T-helper 2 cell treated with Interferon-gamma antibody and Interleukin-4, amounts not matched to agents 5 μg/mL and 100 μg/mL, for 36 hours (primary cell): Measurements from ENCODE around the gene RASGRP4.

Experiments used
- DNase-seq: peaks from one replicate; pipeline ENCODE4 v3.0.0; 2021; ENCODE audit warnings: low spot score
- H3K27ac Mint-ChIP-seq: one replicate; pipeline ENCODE4 v1.8.0; 2021; ENCODE audit warnings: mild to moderate bottlenecking, mixed read lengths
- H3K27me3 Mint-ChIP-seq: one replicate; pipeline ENCODE4 v1.8.0; 2021; ENCODE audit warnings: low read depth, mixed read lengths
- H3K36me3 Mint-ChIP-seq: one replicate; pipeline ENCODE4 v1.8.0; 2021; ENCODE audit warnings: low read depth, mixed read lengths
- H3K4me1 Mint-ChIP-seq: one replicate; pipeline ENCODE4 v1.8.0; 2021; ENCODE audit warnings: low read depth, mixed read lengths
- H3K4me3 Mint-ChIP-seq: one replicate; pipeline ENCODE4 v1.8.0; 2022; ENCODE audit warnings: mild to moderate bottlenecking, moderate library complexity, mixed read lengths
- H3K9me3 Mint-ChIP-seq: one replicate; pipeline ENCODE4 v1.8.0; 2021; ENCODE audit warnings: mixed read lengths

Gene RASGRP4

GRCh38 chr19:38400361-38400760 lies 25.7 kb downstream of the RASGRP4 start:
- Mint-ChIP-seq H3K27ac (peak overlapping the region; percentile 65), H3K27me3 (peaks cover 5% of the 10 kb centered on the region), H3K4me1 (peaks cover 19% of the 10 kb centered on the region), H3K9me3 (no peaks in the 10 kb centered on the region), H3K36me3 (peaks cover 8% of the 10 kb centered on the region), H3K4me3 (no peak overlapping the region)
- DNase-seq: no peak

- Mint-ChIP-seq H3K27me3 (peaks cover 5% of the 10 kb centered on the region), H3K9me3 (no peaks in the 10 kb centered on the region), H3K4me3 (no peak overlapping the region), H3K36me3 (peaks cover 5% of the 10 kb centered on the region), H3K27ac (peak overlapping the region; percentile 15), H3K4me1 (peaks cover 21% of the 10 kb centered on the region)
- DNase-seq: no peak
Measured at GRCh38 chr19:38399537-38399936, 26.5 kb downstream of the RASGRP4 start.

- no peaks in the 10 kb centered on the region for H3K9me3 Mint-ChIP-seq
- peaks cover 23% of the 10 kb centered on the region for H3K4me1 Mint-ChIP-seq
- no peak overlapping the region for H3K4me3 Mint-ChIP-seq
- no peak for DNase-seq
- no peak overlapping the region for H3K27ac Mint-ChIP-seq
- H3K36me3 Mint-ChIP-seq: peaks cover 5% of the 10 kb centered on the region
- peaks cover 6% of the 10 kb centered on the region for H3K27me3 Mint-ChIP-seq
Measured at GRCh38 chr19:38399081-38399480, 26.9 kb downstream of the RASGRP4 start.

GRCh38 chr19:38395381-38396114 lies 30.5 kb downstream of the RASGRP4 start:
- DNase-seq: peak; percentile 53
- Mint-ChIP-seq H3K9me3 (no peaks in the 10 kb centered on the region), H3K27me3 (peaks cover 24% of the 10 kb centered on the region), H3K4me1 (peaks cover 21% of the 10 kb centered on the region), H3K4me3 (peak overlapping the region; percentile 81), H3K27ac (peak overlapping the region; percentile 84), H3K36me3 (peaks cover 5% of the 10 kb centered on the region)

GRCh38 chr19:38394488-38394887 lies 31.5 kb downstream of the RASGRP4 start:
- peak overlapping the region; percentile 83 for H3K4me3 Mint-ChIP-seq
- peak; percentile 78 for DNase-seq
- H3K27me3 Mint-ChIP-seq: peaks cover 29% of the 10 kb centered on the region
- peak overlapping the region; percentile 84 for H3K27ac Mint-ChIP-seq
- peaks cover 22% of the 10 kb centered on the region for H3K4me1 Mint-ChIP-seq
- H3K36me3 Mint-ChIP-seq: peaks cover 5% of the 10 kb centered on the region
- no peaks in the 10 kb centered on the region for H3K9me3 Mint-ChIP-seq

- peak; percentile 45 for DNase-seq
- H3K36me3 Mint-ChIP-seq: peaks cover 5% of the 10 kb centered on the region
- H3K4me1 Mint-ChIP-seq: peaks cover 28% of the 10 kb centered on the region
- peaks cover 33% of the 10 kb centered on the region for H3K27me3 Mint-ChIP-seq
- no peaks in the 10 kb centered on the region for H3K9me3 Mint-ChIP-seq
- H3K27ac Mint-ChIP-seq: no peak overlapping the region
- H3K4me3 Mint-ChIP-seq: no peak overlapping the region
Measured at GRCh38 chr19:38392707-38393308, 33.2 kb downstream of the RASGRP4 start.

GRCh38 chr19:38391911-38392464 lies 34.0 kb downstream of the RASGRP4 start:
- H3K27me3 Mint-ChIP-seq: peaks cover 31% of the 10 kb centered on the region
- H3K27ac Mint-ChIP-seq: no peak overlapping the region
- DNase-seq: no peak
- peaks cover 5% of the 10 kb centered on the region for H3K36me3 Mint-ChIP-seq
- H3K4me3 Mint-ChIP-seq: no peak overlapping the region
- H3K4me1 Mint-ChIP-seq: peaks cover 31% of the 10 kb centered on the region
- H3K9me3 Mint-ChIP-seq: no peaks in the 10 kb centered on the region

- peaks cover 31% of the 10 kb centered on the region for H3K27me3 Mint-ChIP-seq
- peaks cover 25% of the 10 kb centered on the region for H3K4me1 Mint-ChIP-seq
- DNase-seq: no peak
- H3K4me3 Mint-ChIP-seq: peak overlapping the region; percentile 13
- H3K27ac Mint-ChIP-seq: no peak overlapping the region
- H3K36me3 Mint-ChIP-seq: peaks cover 4% of the 10 kb centered on the region
- no peaks in the 10 kb centered on the region for H3K9me3 Mint-ChIP-seq
Measured at GRCh38 chr19:38389957-38390924, 35.8 kb downstream of the RASGRP4 start.

- no peaks in the 10 kb centered on the region for H3K9me3 Mint-ChIP-seq
- H3K4me3 Mint-ChIP-seq: peak overlapping the region; percentile 49
- no peak overlapping the region for H3K27ac Mint-ChIP-seq
- peaks cover 13% of the 10 kb centered on the region for H3K36me3 Mint-ChIP-seq
- H3K27me3 Mint-ChIP-seq: peaks cover 31% of the 10 kb centered on the region
- H3K4me1 Mint-ChIP-seq: peaks cover 20% of the 10 kb centered on the region
- no peak for DNase-seq
Measured at GRCh38 chr19:38389101-38389925, 36.7 kb downstream of the RASGRP4 start.

- no peak for DNase-seq
- Mint-ChIP-seq H3K36me3 (peaks cover 18% of the 10 kb centered on the region), H3K27ac (peak within 1 kb of the TSS; percentile 90), H3K4me3 (peak within 1 kb of the TSS; percentile 89), H3K9me3 (no peaks in the 10 kb centered on the region), H3K4me1 (peaks cover 15% of the 10 kb centered on the region), H3K27me3 (peaks cover 27% of the 10 kb centered on the region)
Measured at GRCh38 chr19:38388349-38389100, 37.5 kb downstream of the RASGRP4 start, which contains the start of gene SPRED3. Gene SPRED3 (plus strand): TSS chr19:38388697. CDS start chr19:38390303, 1,606 bp downstream.

GRCh38 chr19:38387550-38388348 lies 38.3 kb downstream of the RASGRP4 start, which contains the start of gene GGN:
Gene GGN (minus strand): TSS chr19:38388034. CDS start chr19:38387261, 773 bp downstream.
- Mint-ChIP-seq H3K27ac (peak within 1 kb of the TSS; percentile 90), H3K4me3 (peak within 1 kb of the TSS; percentile 89), H3K36me3 (peaks cover 26% of the 10 kb centered on the region), H3K9me3 (no peaks in the 10 kb centered on the region), H3K4me1 (peaks cover 15% of the 10 kb centered on the region), H3K27me3 (peaks cover 25% of the 10 kb centered on the region)
- DNase-seq: peak; percentile 78
